ENCODE results near the gene DND1.
"Not testable (repeated sequence)": the region's sequence is repeated elsewhere in the genome, so short reads cannot be mapped to it uniquely, and the experiment has no call there.

DND1 gene

GRCh38 chr5:140672455-140673186, 755 bp downstream of the DND1 start:
- Histone ChIP-seq H3K9me3 (ENCODE audit: control insufficient read depth, insufficient read depth, low read length) (no peaks in the 10 kb centered on the region), H3K9ac (ENCODE audit: low read depth, low read length) (no peak overlapping the region), H3K4me3 (ENCODE audit: low read depth, low read length) (no peak overlapping the region; the same call in 1 of the 2 replicates), H3K27ac (ENCODE audit: low read depth, low read length) (no peak overlapping the region), H3K4me1 (ENCODE audit: control insufficient read depth, insufficient read depth, low read length) (peaks cover 9% of the 10 kb centered on the region; the same call in 1 of the 2 replicates), H3K27me3 (ENCODE audit: control insufficient read depth, insufficient read depth, low read length) (no peaks in the 10 kb centered on the region), H3K36me3 (ENCODE audit: control insufficient read depth, insufficient read depth, low read length) (peaks cover 75% of the 10 kb centered on the region)

- peaks cover 9% of the 10 kb centered on the region; the same call in 1 of the 2 replicates for H3K4me1 ChIP-seq (ENCODE audit: control insufficient read depth, insufficient read depth, low read length)
- peaks cover 75% of the 10 kb centered on the region for H3K36me3 ChIP-seq (ENCODE audit: control insufficient read depth, insufficient read depth, low read length)
- no peaks in the 10 kb centered on the region for H3K27me3 ChIP-seq (ENCODE audit: control insufficient read depth, insufficient read depth, low read length)
- H3K27ac ChIP-seq (ENCODE audit: low read depth, low read length), result peak overlapping the region; percentile 37
- no peak overlapping the region for H3K4me3 ChIP-seq (ENCODE audit: low read depth, low read length)
- H3K9me3 ChIP-seq (ENCODE audit: control insufficient read depth, insufficient read depth, low read length), result no peaks in the 10 kb centered on the region
- H3K9ac ChIP-seq (ENCODE audit: low read depth, low read length), result no peak overlapping the region
These were observed 1.8 kb downstream of the DND1 start for GRCh38 chr5:140671472-140672125.

- not testable (repeated sequence) for H3K4me3 ChIP-seq (ENCODE audit: low read depth, low read length); H3K4me1 ChIP-seq (ENCODE audit: control insufficient read depth, insufficient read depth, low read length); H3K9ac ChIP-seq (ENCODE audit: low read depth, low read length); H3K27me3 ChIP-seq (ENCODE audit: control insufficient read depth, insufficient read depth, low read length); H3K9me3 ChIP-seq (ENCODE audit: control insufficient read depth, insufficient read depth, low read length); H3K27ac ChIP-seq (ENCODE audit: low read depth, low read length)
- H3K36me3 ChIP-seq (ENCODE audit: control insufficient read depth, insufficient read depth, low read length), result peaks cover 70% of the 10 kb centered on the region
These were observed 2.3 kb downstream of the DND1 start for GRCh38 chr5:140671035-140671434.

GRCh38 chr5:140664359-140665119, 8.8 kb downstream of the DND1 start, which contains the start of gene WDR55:
Gene WDR55, plus strand, starts transcription at chr5:140664904. Its CDS starts 9 bp downstream, at chr5:140664913.
- H3K9ac ChIP-seq (ENCODE audit: low read depth, low read length), result peak within 1 kb of the TSS; percentile 74
- H3K36me3 ChIP-seq (ENCODE audit: control insufficient read depth, insufficient read depth, low read length), result peaks cover 66% of the 10 kb centered on the region
- H3K27ac ChIP-seq (ENCODE audit: low read depth, low read length), result peak within 1 kb of the TSS; percentile 82

GRCh38 chr5:140664030-140664358, 9.4 kb downstream of the DND1 start:
- peaks cover 66% of the 10 kb centered on the region for H3K36me3 ChIP-seq (ENCODE audit: control insufficient read depth, insufficient read depth, low read length)
- H3K27me3 ChIP-seq (ENCODE audit: control insufficient read depth, insufficient read depth, low read length), result no peaks in the 10 kb centered on the region
- peak overlapping the region; percentile 97 for H3K4me3 ChIP-seq (ENCODE audit: low read depth, low read length)
- H3K27ac ChIP-seq (ENCODE audit: low read depth, low read length), result peak overlapping the region; percentile 82
- H3K9ac ChIP-seq (ENCODE audit: low read depth, low read length), result peak overlapping the region; percentile 74
- H3K9me3 ChIP-seq (ENCODE audit: control insufficient read depth, insufficient read depth, low read length), result no peaks in the 10 kb centered on the region
- H3K4me1 ChIP-seq (ENCODE audit: control insufficient read depth, insufficient read depth, low read length), result no peaks in the 10 kb centered on the region

More at GRCh38 chr5:140664359-140665119, 8.8 kb downstream of the DND1 start, which contains the start of gene WDR55:
- H3K9me3 ChIP-seq (ENCODE audit: control insufficient read depth, insufficient read depth, low read length), result no peaks in the 10 kb centered on the region
- peak within 1 kb of the TSS; percentile 97 for H3K4me3 ChIP-seq (ENCODE audit: low read depth, low read length)
- H3K4me1 ChIP-seq (ENCODE audit: control insufficient read depth, insufficient read depth, low read length), result no peaks in the 10 kb centered on the region
- H3K27me3 ChIP-seq (ENCODE audit: control insufficient read depth, insufficient read depth, low read length), result no peaks in the 10 kb centered on the region

GRCh38 chr5:140660371-140660770, 13.0 kb downstream of the DND1 start:
- not testable (repeated sequence) for H3K9me3 ChIP-seq (ENCODE audit: control insufficient read depth, insufficient read depth, low read length); H3K4me1 ChIP-seq (ENCODE audit: control insufficient read depth, insufficient read depth, low read length); H3K27ac ChIP-seq (ENCODE audit: low read depth, low read length); H3K27me3 ChIP-seq (ENCODE audit: control insufficient read depth, insufficient read depth, low read length); H3K9ac ChIP-seq (ENCODE audit: low read depth, low read length); H3K4me3 ChIP-seq (ENCODE audit: low read depth, low read length)
- H3K36me3 ChIP-seq (ENCODE audit: control insufficient read depth, insufficient read depth, low read length), result peaks cover 77% of the 10 kb centered on the region

- H3K27me3 ChIP-seq (ENCODE audit: control insufficient read depth, insufficient read depth, low read length), result no peaks in the 10 kb centered on the region
- H3K4me1 ChIP-seq (ENCODE audit: control insufficient read depth, insufficient read depth, low read length), result no peaks in the 10 kb centered on the region
- H3K36me3 ChIP-seq (ENCODE audit: control insufficient read depth, insufficient read depth, low read length), result peaks cover 92% of the 10 kb centered on the region
- no peaks in the 10 kb centered on the region for H3K9me3 ChIP-seq (ENCODE audit: control insufficient read depth, insufficient read depth, low read length)
- H3K9ac ChIP-seq (ENCODE audit: low read depth, low read length), result no peak overlapping the region
- H3K4me3 ChIP-seq (ENCODE audit: low read depth, low read length), result no peak overlapping the region
- H3K27ac ChIP-seq (ENCODE audit: low read depth, low read length), result no peak overlapping the region
These were observed 14.5 kb downstream of the DND1 start for GRCh38 chr5:140658870-140659269.

GRCh38 chr5:140647042-140647419, 26.3 kb downstream of the DND1 start:
- Histone ChIP-seq H3K36me3 (ENCODE audit: control insufficient read depth, insufficient read depth, low read length) (peaks cover 62% of the 10 kb centered on the region), H3K4me1 (ENCODE audit: control insufficient read depth, insufficient read depth, low read length) (peaks cover 3% of the 10 kb centered on the region; the same call in 1 of the 2 replicates), H3K27me3 (ENCODE audit: control insufficient read depth, insufficient read depth, low read length) (no peaks in the 10 kb centered on the region), H3K27ac (ENCODE audit: low read depth, low read length) (peak overlapping the region; percentile 26), H3K4me3 (ENCODE audit: low read depth, low read length) (peak overlapping the region; percentile 84), H3K9me3 (ENCODE audit: control insufficient read depth, insufficient read depth, low read length) (no peaks in the 10 kb centered on the region), H3K9ac (ENCODE audit: low read depth, low read length) (peak overlapping the region; percentile 61)

- H3K9ac ChIP-seq (ENCODE audit: low read depth, low read length), result no peak overlapping the region
- H3K9me3 ChIP-seq (ENCODE audit: control insufficient read depth, insufficient read depth, low read length), result no peaks in the 10 kb centered on the region
- no peaks in the 10 kb centered on the region for H3K27me3 ChIP-seq (ENCODE audit: control insufficient read depth, insufficient read depth, low read length)
- peaks cover 51% of the 10 kb centered on the region for H3K36me3 ChIP-seq (ENCODE audit: control insufficient read depth, insufficient read depth, low read length)
- peaks cover 9% of the 10 kb centered on the region for H3K4me1 ChIP-seq (ENCODE audit: control insufficient read depth, insufficient read depth, low read length)
- H3K4me3 ChIP-seq (ENCODE audit: low read depth, low read length), result no peak overlapping the region
- H3K27ac ChIP-seq (ENCODE audit: low read depth, low read length), result no peak overlapping the region
These were observed 30.7 kb downstream of the DND1 start for GRCh38 chr5:140642718-140643117.

GRCh38 chr5:140641716-140642115, 31.7 kb downstream of the DND1 start:
- Histone ChIP-seq H3K27me3 (ENCODE audit: control insufficient read depth, insufficient read depth, low read length) (no peaks in the 10 kb centered on the region), H3K4me1 (ENCODE audit: control insufficient read depth, insufficient read depth, low read length) (peaks cover 9% of the 10 kb centered on the region), H3K4me3 (ENCODE audit: low read depth, low read length) (no peak overlapping the region), H3K36me3 (ENCODE audit: control insufficient read depth, insufficient read depth, low read length) (peaks cover 51% of the 10 kb centered on the region), H3K9ac (ENCODE audit: low read depth, low read length) (no peak overlapping the region), H3K9me3 (ENCODE audit: control insufficient read depth, insufficient read depth, low read length) (no peaks in the 10 kb centered on the region), H3K27ac (ENCODE audit: low read depth, low read length) (no peak overlapping the region)
